Spinal cord (tissue), 10 donors: ENCODE data around the gene HYAL1. TPM values are rescaled to one million over a fixed set of nuclear protein-coding genes. Genes with fewer than 3 reads are reported as not detected.

Experiments used
- DNase-seq, 6 donors: peaks; one replicate each; pipeline versions ENCODE4 v3.0.0 to v3.0.0-alpha.2; 2013 to 2015; ENCODE audit warnings: low spot score in 6 of 6, low read depth in 4 of 6
- H3K27ac ChIP-seq: one replicate; pipeline ENCODE4 v1.5.1; 2013; ENCODE audit warnings: low read depth, low read length, control low read depth
- H3K27me3 ChIP-seq: one replicate; pipeline ENCODE4 v1.6.1; 2013; ENCODE audit warnings: low read length; ENCODE audit not compliant: control insufficient read depth, insufficient read depth
- H3K36me3 ChIP-seq: one replicate; pipeline ENCODE4 v1.6.1; 2013; ENCODE audit warnings: low read length; ENCODE audit not compliant: control insufficient read depth, insufficient read depth
- H3K4me1 ChIP-seq: one replicate; pipeline ENCODE4 v1.6.1; 2013; ENCODE audit warnings: low read length; ENCODE audit not compliant: control insufficient read depth, insufficient read depth
- H3K4me3 ChIP-seq: one replicate; pipeline ENCODE4 v1.5.1; 2013; ENCODE audit warnings: low read depth, low read length, control low read depth
- H3K9me3 ChIP-seq: one replicate; pipeline ENCODE4 v1.6.1; 2013; ENCODE audit warnings: low read length; ENCODE audit not compliant: control insufficient read depth, insufficient read depth
- WGBS: methylation state at CpG from one replicate; pipeline ENCODE4 v1.1.5; 2013; ENCODE audit warnings: missing lambda C conversion rate; ENCODE audit not compliant: insufficient coverage; 5-methylcytosine and 5-hydroxymethylcytosine counted together
- polyA plus RNA-seq, 2 donors: library from polyadenylated mRNA; unstranded; fragments of 120-200 nt; gene quantifications; one replicate each; pipeline ENCODE4 v1.2.1, GENCODE V29; 2013; ENCODE audit not compliant: insufficient read length in 2 of 2
- total RNA-seq, 2 donors: library from RNA; depleted of rRNA in 1 of 2; stranded (reverse); fragments of 120-200 nt in 1 of 2; fragments of >200 nt in 1 of 2; gene quantifications; one replicate each; pipeline versions ENCODE4 v1.2.3 to v1.2.4, GENCODE V29; 2013 to 2014
- donor health status: healthy.

HYAL1 gene
- total and polyA plus RNA-seq, 4 donors, result 0.69 to 4.1 (median 2.3) TPM

GRCh38 chr3:50296721-50297383 is 6.5 kb downstream of the HYAL1 start:
- DNase-seq, result no peak
- H3K4me3 ChIP-seq, result no peak overlapping the region
- H3K36me3 ChIP-seq, result peaks cover 32% of the 10 kb centered on the region
- no peaks in the 10 kb centered on the region for H3K9me3 ChIP-seq
- no peaks in the 10 kb centered on the region for H3K27me3 ChIP-seq
- WGBS, result 97% methylated on average over 18 of the region's 18 CpGs
- no peak overlapping the region for H3K27ac ChIP-seq
- H3K4me1 ChIP-seq, result peaks cover 51% of the 10 kb centered on the region

DNA sequence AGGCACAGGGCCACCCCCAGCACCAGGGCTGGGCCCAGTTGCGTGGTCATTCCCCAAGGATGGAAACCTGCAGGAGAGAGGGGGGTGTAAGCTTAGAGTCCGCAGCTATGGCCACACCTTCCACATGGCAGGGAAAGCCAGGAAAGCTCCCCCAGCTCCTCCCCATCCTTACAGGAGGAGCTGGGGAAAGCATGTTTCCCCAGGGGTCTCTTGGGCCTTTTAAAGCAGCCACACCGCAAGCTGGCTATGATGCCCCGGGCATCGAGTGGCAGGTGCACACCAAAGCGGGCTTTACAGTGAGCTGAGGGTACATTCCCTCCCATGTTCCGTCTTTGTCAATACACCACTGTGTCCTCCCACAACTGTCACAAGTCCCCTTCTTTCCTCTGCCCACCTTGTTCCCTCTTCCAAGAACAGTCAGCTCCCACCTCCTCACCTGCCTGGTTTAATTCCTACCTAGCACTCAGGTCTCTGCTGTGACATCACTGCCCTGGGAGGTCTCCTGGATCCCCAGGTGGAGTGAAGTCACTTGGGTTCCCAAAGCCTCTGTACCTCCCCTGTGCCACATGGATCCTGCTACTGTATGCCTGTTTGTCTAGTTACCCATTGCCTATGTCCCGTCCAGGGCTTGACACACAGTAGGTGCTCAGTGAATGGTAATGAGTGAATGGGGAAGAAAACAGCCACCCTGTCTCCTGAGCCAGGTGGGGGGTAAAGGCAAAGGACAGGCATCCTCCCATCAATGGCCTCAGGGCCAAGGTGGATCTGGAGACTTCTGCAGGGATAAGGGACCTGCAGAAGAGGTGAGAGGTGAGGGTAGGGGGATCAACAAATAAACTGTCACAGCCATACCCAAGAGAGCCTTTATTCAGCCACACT is 7.6 kb downstream of the HYAL1 start:
- 86% methylated on average over 5 of the region's 8 CpGs for WGBS
- no peaks in the 10 kb centered on the region for H3K9me3 ChIP-seq
- DNase-seq, result no peak
- H3K4me3 ChIP-seq, result no peak overlapping the region
- peaks cover 30% of the 10 kb centered on the region for H3K36me3 ChIP-seq
- peaks cover 56% of the 10 kb centered on the region for H3K4me1 ChIP-seq
- H3K27me3 ChIP-seq, result no peaks in the 10 kb centered on the region
- H3K27ac ChIP-seq, result no peak overlapping the region

DNA sequence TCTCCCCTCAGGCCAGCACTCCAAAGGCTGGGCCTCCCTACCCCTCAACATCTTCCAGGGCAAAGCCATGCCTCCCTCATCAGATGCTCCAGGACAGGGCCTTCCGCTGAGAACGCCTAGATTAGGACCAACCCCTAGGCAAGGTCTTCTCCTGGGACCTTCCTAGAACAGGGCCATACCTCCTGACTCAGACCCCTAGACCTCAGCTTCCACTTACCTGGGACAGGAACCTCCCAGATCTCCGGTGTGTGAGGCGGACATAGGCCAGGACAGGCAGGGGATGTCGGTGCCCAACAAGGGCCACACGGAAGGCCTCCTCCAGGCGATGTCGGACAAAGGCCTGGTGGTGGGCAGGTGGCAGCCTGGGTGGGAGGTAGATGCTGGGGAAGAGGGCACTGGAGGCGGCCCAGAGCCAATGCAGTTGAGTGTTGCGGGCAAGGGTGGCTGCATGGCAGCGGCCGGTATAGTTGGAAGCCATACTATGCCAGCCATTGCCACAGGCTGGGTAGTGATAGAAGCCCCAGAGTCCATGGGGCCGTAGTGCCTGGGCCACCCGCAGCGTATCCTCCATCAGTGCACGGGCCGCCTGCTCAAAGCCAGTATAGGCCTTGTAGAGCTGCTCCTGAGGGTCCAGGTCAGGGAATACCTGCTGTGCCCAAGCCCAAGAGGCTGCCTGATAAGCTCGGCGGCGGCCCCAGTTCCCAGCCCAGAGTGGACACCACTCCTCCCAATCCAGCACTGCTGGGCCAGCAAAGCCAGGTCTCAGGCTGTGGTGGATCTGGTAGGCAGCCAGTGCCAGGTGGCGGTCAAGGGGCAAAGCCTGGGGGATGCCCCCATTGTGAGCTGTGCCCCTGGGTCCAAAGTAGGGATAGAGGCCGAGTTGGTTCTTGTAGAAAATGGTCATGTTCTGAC is 8.6 kb downstream of the HYAL1 start:
- WGBS, result 89% methylated on average over 22 of the region's 22 CpGs
- Histone ChIP-seq H3K36me3 (peaks cover 36% of the 10 kb centered on the region), H3K4me3 (no peak overlapping the region), H3K27ac (no peak overlapping the region), H3K9me3 (no peaks in the 10 kb centered on the region), H3K27me3 (no peaks in the 10 kb centered on the region), H3K4me1 (peaks cover 51% of the 10 kb centered on the region)
- no peak for DNase-seq

- H3K4me1 ChIP-seq, result peaks cover 48% of the 10 kb centered on the region
- no peaks in the 10 kb centered on the region for H3K27me3 ChIP-seq
- DNase-seq, result no peak
- WGBS, result 95% methylated on average over 3 of the region's 4 CpGs
- H3K27ac ChIP-seq, result no peak overlapping the region
- peaks cover 43% of the 10 kb centered on the region for H3K36me3 ChIP-seq
- no peaks in the 10 kb centered on the region for H3K9me3 ChIP-seq
- no peak overlapping the region for H3K4me3 ChIP-seq
These were observed 9.3 kb downstream of the HYAL1 start for GRCh38 chr3:50294089-50294488.

DNA sequence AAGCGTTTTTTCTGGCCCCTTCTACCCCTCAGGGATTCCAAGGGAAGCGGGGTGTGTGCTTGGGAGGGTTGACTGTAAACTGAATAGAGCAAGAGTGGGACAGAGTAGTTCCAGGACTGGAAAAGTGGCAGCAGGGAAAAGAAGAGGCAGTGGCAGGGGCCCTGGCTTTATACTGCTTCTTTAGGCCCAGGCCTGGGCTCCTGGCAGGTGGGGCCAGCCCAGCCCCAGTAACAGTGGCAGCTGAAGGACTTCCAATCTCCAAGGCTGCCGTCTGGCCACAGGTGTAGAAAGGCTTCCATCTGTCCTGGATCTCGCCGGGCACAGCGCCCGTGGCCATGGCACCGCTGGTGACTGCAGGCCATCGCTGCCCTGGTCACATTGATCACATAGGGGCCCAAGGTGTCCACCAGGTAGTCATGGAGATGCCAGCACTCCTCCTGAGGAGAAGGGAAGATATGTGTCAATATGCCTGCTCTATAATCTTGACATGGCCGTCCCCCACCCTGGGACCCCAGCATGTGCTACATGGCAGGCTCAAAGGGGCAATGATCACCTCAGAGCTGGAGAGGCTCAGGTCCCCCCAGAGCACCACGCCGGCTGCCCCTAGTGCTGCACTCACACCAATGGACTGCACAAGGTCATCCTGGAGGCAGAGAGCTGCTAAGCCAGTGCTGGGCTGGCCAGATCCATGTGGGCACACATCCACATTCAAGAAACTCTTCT is 10.1 kb downstream of the HYAL1 start:
- Histone ChIP-seq H3K9me3 (no peaks in the 10 kb centered on the region), H3K27me3 (no peaks in the 10 kb centered on the region), H3K36me3 (peaks cover 51% of the 10 kb centered on the region), H3K27ac (peak overlapping the region; percentile 87), H3K4me3 (no peak overlapping the region), H3K4me1 (peaks cover 39% of the 10 kb centered on the region)
- 87% methylated on average over 12 of the region's 12 CpGs for WGBS
- DNase-seq, result no peak

- Histone ChIP-seq H3K4me3 (peak within 1 kb of the TSS; percentile 82), H3K4me1 (peaks cover 31% of the 10 kb centered on the region), H3K9me3 (no peaks in the 10 kb centered on the region), H3K27me3 (no peaks in the 10 kb centered on the region), H3K36me3 (peaks cover 58% of the 10 kb centered on the region), H3K27ac (peak within 1 kb of the TSS; percentile 87)
- DNase-seq, result peak; percentile 86 to 99 (median 94)
- WGBS, result 2% methylated on average over 66 of the region's 67 CpGs
These were observed 11.0 kb downstream of the HYAL1 start, which contains the start of gene IFRD2 for GRCh38 chr3:50292159-50293078. TSS of gene IFRD2 (minus strand) at chr3:50292429. CDS start at chr3:50292274, 155 bp downstream.

DNA sequence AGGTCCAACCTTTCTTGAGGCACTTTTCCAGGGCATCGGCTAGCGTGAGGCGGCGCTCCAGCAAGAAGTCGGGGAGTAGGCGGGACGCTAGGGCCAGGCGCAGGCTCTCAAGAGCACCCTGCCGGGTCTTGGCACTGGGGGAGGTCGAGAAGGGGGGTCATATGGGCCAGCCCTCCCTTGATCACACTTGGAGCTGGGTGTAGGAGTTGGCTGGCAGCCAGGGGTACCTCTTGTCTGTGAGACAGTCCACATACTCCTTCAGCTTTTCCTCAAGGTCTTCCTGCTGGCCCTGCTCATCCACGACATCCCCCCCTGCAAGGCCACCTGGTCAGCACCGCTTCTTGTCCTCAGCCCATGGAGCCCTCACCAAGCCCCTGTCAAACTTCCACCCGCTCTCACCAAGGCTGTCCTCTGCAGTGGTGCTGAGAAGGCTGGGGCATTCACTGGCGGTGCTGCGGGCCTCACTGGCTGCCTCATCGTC is 13.2 kb downstream of the HYAL1 start:
- WGBS, result 97% methylated on average over 6 of the region's 16 CpGs
- Histone ChIP-seq H3K9me3 (no peaks in the 10 kb centered on the region), H3K36me3 (peaks cover 53% of the 10 kb centered on the region), H3K4me1 (peaks cover 29% of the 10 kb centered on the region), H3K27ac (no peak overlapping the region), H3K27me3 (no peaks in the 10 kb centered on the region), H3K4me3 (no peak overlapping the region)
- DNase-seq, result no peak

GRCh38 chr3:50289130-50289529 is 14.2 kb downstream of the HYAL1 start:
- Histone ChIP-seq H3K9me3 (no peaks in the 10 kb centered on the region), H3K27ac (no peak overlapping the region), H3K4me3 (no peak overlapping the region), H3K27me3 (no peaks in the 10 kb centered on the region), H3K4me1 (peaks cover 29% of the 10 kb centered on the region), H3K36me3 (peaks cover 47% of the 10 kb centered on the region)
- DNase-seq, result no peak
- 90% methylated on average over 2 of the region's 6 CpGs for WGBS
